Measurements from ENCODE around the gene RAB25.

Gene RAB25

GRCh38 chr1:156042828-156043227, 18.1 kb upstream of the RAB25 start:
- no peak overlapping the region for H3K4me2 ChIP-seq (ENCODE audit: low read length, poor library complexity, severe bottlenecking)
- H4K91ac ChIP-seq (ENCODE audit: low read length) = no peak overlapping the region
- no peak for DNase-seq
- no peak overlapping the region for H2AK5ac ChIP-seq (ENCODE audit: low read length, severe bottlenecking)
- peaks cover 45 to 49% of the 10 kb centered on the region in 2 experiments for H3K36me3 ChIP-seq (ENCODE audit: control insufficient read depth in 1 of 2, insufficient read depth in 2 of 2, low read depth in 1 of 2, low read length in 2 of 2)
- H3K9ac ChIP-seq (ENCODE audit: low read length) = no peak overlapping the region
- H3K9me3 ChIP-seq (ENCODE audit: control insufficient read depth, low read length) = no peaks in the 10 kb centered on the region
- peaks cover 6% of the 10 kb centered on the region for H3K4me1 ChIP-seq (ENCODE audit: control insufficient read depth, insufficient read depth, low read depth, low read length)
- 96% methylated on average over 3 of the region's 3 CpGs for WGBS
- no peaks in the 10 kb centered on the region for H3K27me3 ChIP-seq (ENCODE audit: control insufficient read depth in 1 of 2, insufficient read depth in 1 of 2, low read length in 2 of 2)
- H2BK120ac ChIP-seq (ENCODE audit: low read depth, low read length) = no peak overlapping the region
- no peak overlapping the region for H2BK5ac ChIP-seq (ENCODE audit: low read depth, low read length, poor library complexity, severe bottlenecking)
- H3K27ac ChIP-seq (ENCODE audit: low read length, poor library complexity, severe bottlenecking) = no peak overlapping the region
- H3K14ac ChIP-seq (ENCODE audit: low read length in 2 of 2) = no peak overlapping the region
- H2BK15ac ChIP-seq (ENCODE audit: low read depth, poor library complexity, severe bottlenecking) = no peak overlapping the region
- H3K23ac ChIP-seq (ENCODE audit: low read length in 2 of 2) = no peak overlapping the region
- H2BK12ac ChIP-seq (ENCODE audit: low read length in 2 of 2) = no peak overlapping the region
- no peaks in the 10 kb centered on the region for H3K79me1 ChIP-seq (replicated peaks; ENCODE audit: low read length, poor library complexity, severe bottlenecking)
- no peak overlapping the region for H4K8ac ChIP-seq (ENCODE audit: low read length)
- no peak overlapping the region for H3K4ac ChIP-seq (ENCODE audit: low read depth in 1 of 2, low read length in 2 of 2)
- H2AFZ ChIP-seq (ENCODE audit: low read depth, low read length) = no peak overlapping the region
- H3K4me3 ChIP-seq (ENCODE audit: insufficient read depth in 1 of 2, low read depth in 1 of 2, low read length in 2 of 2) = no peak overlapping the region
- H3K18ac ChIP-seq (ENCODE audit: low read depth in 1 of 2, low read length in 2 of 2) = no peak overlapping the region

- Histone ChIP-seq H2AFZ (ENCODE audit: low read depth, low read length) (no peak overlapping the region), H3K4me2 (ENCODE audit: low read length, poor library complexity, severe bottlenecking) (no peak overlapping the region), H3K27me3 (ENCODE audit: control insufficient read depth in 1 of 2, insufficient read depth in 1 of 2, low read length in 2 of 2) (no peaks in the 10 kb centered on the region), H3K14ac (ENCODE audit: low read length in 2 of 2) (no peak overlapping the region), H3K36me3 (ENCODE audit: control insufficient read depth in 1 of 2, insufficient read depth in 2 of 2, low read depth in 1 of 2, low read length in 2 of 2) (peaks cover 46 to 66% of the 10 kb centered on the region in 2 experiments), H2BK5ac (ENCODE audit: low read depth, low read length, poor library complexity, severe bottlenecking) (no peak overlapping the region), H4K8ac (ENCODE audit: low read length) (no peak overlapping the region), H3K4me3 (ENCODE audit: insufficient read depth in 1 of 2, low read depth in 1 of 2, low read length in 2 of 2) (no peak overlapping the region), H3K9ac (ENCODE audit: low read length) (no peak overlapping the region), H2BK120ac (ENCODE audit: low read depth, low read length) (no peak overlapping the region), H3K27ac (ENCODE audit: low read length, poor library complexity, severe bottlenecking) (no peak overlapping the region), H2AK5ac (ENCODE audit: low read length, severe bottlenecking) (no peak overlapping the region), H3K4ac (ENCODE audit: low read depth in 1 of 2, low read length in 2 of 2) (no peak overlapping the region), H3K9me3 (ENCODE audit: control insufficient read depth, low read length) (no peaks in the 10 kb centered on the region), H3K18ac (ENCODE audit: low read depth in 1 of 2, low read length in 2 of 2) (no peak overlapping the region), H3K79me1 (replicated peaks; ENCODE audit: low read length, poor library complexity, severe bottlenecking) (peaks cover 6% of the 10 kb centered on the region), H2BK15ac (ENCODE audit: low read depth, poor library complexity, severe bottlenecking) (no peak overlapping the region), H4K91ac (ENCODE audit: low read length) (no peak overlapping the region), H3K4me1 (ENCODE audit: control insufficient read depth, insufficient read depth, low read depth, low read length) (peaks cover 7% of the 10 kb centered on the region), H3K23ac (ENCODE audit: low read length in 2 of 2) (no peak overlapping the region), H2BK12ac (ENCODE audit: low read length in 2 of 2) (no peak overlapping the region)
- 99% methylated on average over 4 of the region's 4 CpGs for WGBS
- DNase-seq = no peak
Observed at GRCh38 chr1:156045076-156045475, 15.9 kb upstream of the RAB25 start.

- DNase-seq = no peak
- Histone ChIP-seq H2BK12ac (ENCODE audit: low read length in 2 of 2) (no peak overlapping the region), H2BK15ac (ENCODE audit: low read depth, poor library complexity, severe bottlenecking) (no peak overlapping the region), H4K8ac (ENCODE audit: low read length) (no peak overlapping the region), H3K18ac (ENCODE audit: low read depth in 1 of 2, low read length in 2 of 2) (no peak overlapping the region), H3K4me3 (ENCODE audit: insufficient read depth in 1 of 2, low read depth in 1 of 2, low read length in 2 of 2) (no peak overlapping the region), H3K23ac (ENCODE audit: low read length in 2 of 2) (peak overlapping the region in 1 of 2 experiments; percentile 14), H3K27ac (ENCODE audit: low read length, poor library complexity, severe bottlenecking) (no peak overlapping the region), H3K4me2 (ENCODE audit: low read length, poor library complexity, severe bottlenecking) (no peak overlapping the region), H3K4ac (ENCODE audit: low read depth in 1 of 2, low read length in 2 of 2) (no peak overlapping the region), H3K36me3 (ENCODE audit: control insufficient read depth in 1 of 2, insufficient read depth in 2 of 2, low read depth in 1 of 2, low read length in 2 of 2) (peaks cover 43 to 45% of the 10 kb centered on the region in 2 experiments), H3K79me1 (replicated peaks; ENCODE audit: low read length, poor library complexity, severe bottlenecking) (peaks cover 27% of the 10 kb centered on the region), H3K4me1 (ENCODE audit: control insufficient read depth, insufficient read depth, low read depth, low read length) (peaks cover 7% of the 10 kb centered on the region), H2AK5ac (ENCODE audit: low read length, severe bottlenecking) (no peak overlapping the region), H4K91ac (ENCODE audit: low read length) (no peak overlapping the region), H3K14ac (ENCODE audit: low read length in 2 of 2) (no peak overlapping the region), H2AFZ (ENCODE audit: low read depth, low read length) (no peak overlapping the region), H2BK5ac (ENCODE audit: low read depth, low read length, poor library complexity, severe bottlenecking) (no peak overlapping the region), H3K9ac (ENCODE audit: low read length) (no peak overlapping the region), H3K9me3 (ENCODE audit: control insufficient read depth, low read length) (no peaks in the 10 kb centered on the region), H2BK120ac (ENCODE audit: low read depth, low read length) (no peak overlapping the region), H3K27me3 (ENCODE audit: control insufficient read depth in 1 of 2, insufficient read depth in 1 of 2, low read length in 2 of 2) (no peaks in the 10 kb centered on the region)
- WGBS = 91% methylated on average over 3 of the region's 3 CpGs
Observed at GRCh38 chr1:156048663-156049258, 12.2 kb upstream of the RAB25 start.

- H2BK12ac ChIP-seq (ENCODE audit: low read length in 2 of 2) = no peak overlapping the region
- H2BK15ac ChIP-seq (ENCODE audit: low read depth, poor library complexity, severe bottlenecking) = no peak overlapping the region
- H2BK120ac ChIP-seq (ENCODE audit: low read depth, low read length) = no peak overlapping the region
- no peak overlapping the region for H3K4me2 ChIP-seq (ENCODE audit: low read length, poor library complexity, severe bottlenecking)
- no peaks in the 10 kb centered on the region for H3K27me3 ChIP-seq (ENCODE audit: control insufficient read depth in 1 of 2, insufficient read depth in 1 of 2, low read length in 2 of 2)
- 87% methylated on average over 4 of the region's 4 CpGs for WGBS
- peaks cover 9% of the 10 kb centered on the region for H3K4me1 ChIP-seq (ENCODE audit: control insufficient read depth, insufficient read depth, low read depth, low read length)
- no peak overlapping the region for H3K23ac ChIP-seq (ENCODE audit: low read length in 2 of 2)
- H3K79me1 ChIP-seq (replicated peaks; ENCODE audit: low read length, poor library complexity, severe bottlenecking) = peaks cover 29% of the 10 kb centered on the region
- H2AK5ac ChIP-seq (ENCODE audit: low read length, severe bottlenecking) = no peak overlapping the region
- H2AFZ ChIP-seq (ENCODE audit: low read depth, low read length) = no peak overlapping the region
- no peak overlapping the region for H3K27ac ChIP-seq (ENCODE audit: low read length, poor library complexity, severe bottlenecking)
- no peak overlapping the region for H2BK5ac ChIP-seq (ENCODE audit: low read depth, low read length, poor library complexity, severe bottlenecking)
- H3K14ac ChIP-seq (ENCODE audit: low read length in 2 of 2) = no peak overlapping the region
- no peak overlapping the region for H3K18ac ChIP-seq (ENCODE audit: low read depth in 1 of 2, low read length in 2 of 2)
- H4K8ac ChIP-seq (ENCODE audit: low read length) = no peak overlapping the region
- no peak overlapping the region for H3K4me3 ChIP-seq (ENCODE audit: insufficient read depth in 1 of 2, low read depth in 1 of 2, low read length in 2 of 2)
- H3K36me3 ChIP-seq (ENCODE audit: control insufficient read depth in 1 of 2, insufficient read depth in 2 of 2, low read depth in 1 of 2, low read length in 2 of 2) = peaks cover 33 to 34% of the 10 kb centered on the region in 2 experiments
- no peaks in the 10 kb centered on the region for H3K9me3 ChIP-seq (ENCODE audit: control insufficient read depth, low read length)
- no peak overlapping the region for H4K91ac ChIP-seq (ENCODE audit: low read length)
- H3K4ac ChIP-seq (ENCODE audit: low read depth in 1 of 2, low read length in 2 of 2) = no peak overlapping the region
- DNase-seq = no peak
- H3K9ac ChIP-seq (ENCODE audit: low read length) = no peak overlapping the region
Observed at GRCh38 chr1:156050376-156050775, 10.6 kb upstream of the RAB25 start.

Data from mesenchymal stem cell (in vitro differentiated cells and primary cell).